Measurements from ENCODE around the gene TGOLN2.

The TGOLN2 gene

DNA sequence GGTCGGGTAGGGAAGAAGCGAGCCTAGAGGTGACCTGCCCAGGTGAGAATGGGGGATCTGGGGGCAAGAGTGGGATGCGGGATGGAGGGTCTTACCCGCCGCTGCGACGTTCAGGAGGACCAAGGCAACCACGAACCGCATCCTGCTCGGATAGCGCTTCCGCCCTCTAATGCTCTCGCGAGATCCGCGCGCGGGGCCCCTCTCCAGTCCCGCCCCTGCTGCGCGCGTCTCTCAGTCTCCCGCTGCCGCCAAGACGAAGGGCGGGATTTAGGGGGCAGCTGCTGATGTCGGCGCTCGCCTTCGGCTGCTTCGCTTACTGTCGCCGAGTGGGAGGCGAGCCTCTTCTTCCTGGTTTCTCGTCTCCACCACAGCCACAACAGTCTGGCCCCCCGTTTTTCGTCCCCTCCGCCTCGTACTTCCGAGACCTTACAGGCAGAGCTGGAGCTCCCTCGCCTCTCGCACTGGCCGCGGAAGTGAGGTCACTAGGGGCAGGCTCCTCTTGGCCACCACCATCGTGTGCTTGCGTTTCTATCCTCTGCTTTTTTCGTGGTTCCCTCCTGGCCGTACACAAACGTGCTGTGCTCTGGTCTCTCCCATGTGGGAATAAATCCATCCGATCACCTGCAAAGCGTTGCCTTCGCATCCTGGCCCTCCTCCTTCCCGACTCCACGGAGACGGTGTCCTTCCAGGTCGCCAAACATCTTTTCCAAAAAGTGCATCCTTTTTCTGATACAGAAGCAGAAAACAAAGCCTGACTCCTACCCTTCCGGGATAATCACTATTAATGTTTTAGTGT lies at the start of gene TGOLN2:
Gene TGOLN2 (minus strand): TSS at position 168 of the 796 bp plus-strand sequence. CDS start 27 bp downstream, at position 141.
- H3K4me3 ChIP-seq (ENCODE audit: low read depth, low read length), result peak within 1 kb of the TSS; percentile 87
- DNase-seq (ENCODE audit: low read depth, low spot score), result peak; percentile 91
- in situ Hi-C loops (cut with HindIII; ENCODE audit: low sequenced_read_pairs), result no loop called here
- TF ChIP-seq, protein P1, sequence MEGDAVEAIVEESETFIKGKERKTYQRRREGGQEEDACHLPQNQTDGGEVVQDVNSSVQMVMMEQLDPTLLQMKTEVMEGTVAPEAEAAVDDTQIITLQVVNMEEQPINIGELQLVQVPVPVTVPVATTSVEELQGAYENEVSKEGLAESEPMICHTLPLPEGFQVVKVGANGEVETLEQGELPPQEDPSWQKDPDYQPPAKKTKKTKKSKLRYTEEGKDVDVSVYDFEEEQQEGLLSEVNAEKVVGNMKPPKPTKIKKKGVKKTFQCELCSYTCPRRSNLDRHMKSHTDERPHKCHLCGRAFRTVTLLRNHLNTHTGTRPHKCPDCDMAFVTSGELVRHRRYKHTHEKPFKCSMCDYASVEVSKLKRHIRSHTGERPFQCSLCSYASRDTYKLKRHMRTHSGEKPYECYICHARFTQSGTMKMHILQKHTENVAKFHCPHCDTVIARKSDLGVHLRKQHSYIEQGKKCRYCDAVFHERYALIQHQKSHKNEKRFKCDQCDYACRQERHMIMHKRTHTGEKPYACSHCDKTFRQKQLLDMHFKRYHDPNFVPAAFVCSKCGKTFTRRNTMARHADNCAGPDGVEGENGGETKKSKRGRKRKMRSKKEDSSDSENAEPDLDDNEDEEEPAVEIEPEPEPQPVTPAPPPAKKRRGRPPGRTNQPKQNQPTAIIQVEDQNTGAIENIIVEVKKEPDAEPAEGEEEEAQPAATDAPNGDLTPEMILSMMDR (IDR thresholded peaks at IDR 0.05; ENCODE audit: low read depth, low read length), result no peak

DNA sequence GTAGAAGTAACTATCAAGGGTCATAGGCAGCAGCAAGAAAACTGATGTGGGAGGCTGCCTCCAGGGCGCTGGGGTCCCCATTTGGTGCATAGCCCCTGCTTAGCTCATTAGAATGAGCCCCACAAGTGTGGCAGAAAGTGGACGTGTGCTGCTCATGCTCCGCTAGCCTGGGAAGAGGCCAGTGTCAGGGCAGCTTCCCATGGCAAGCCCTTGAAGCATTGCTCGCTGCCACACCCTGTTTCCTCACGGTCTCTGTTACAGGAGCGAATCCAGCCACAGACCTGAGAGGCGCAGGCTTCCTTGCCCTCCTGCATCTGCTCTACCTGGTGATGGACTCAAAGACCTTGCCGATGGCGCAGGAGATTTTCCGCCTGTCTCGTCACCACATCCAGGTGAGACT lies 49.3 kb upstream of the TGOLN2 start:
- TF ChIP-seq, protein P1 (IDR thresholded peaks at IDR 0.05; ENCODE audit: low read depth, low read length), result no peak
- no peak for DNase-seq (ENCODE audit: low read depth, low spot score)
- H3K4me3 ChIP-seq (ENCODE audit: low read depth, low read length), result no peak overlapping the region
- in situ Hi-C loops (cut with HindIII; ENCODE audit: low sequenced_read_pairs), result no loop called here

DNA sequence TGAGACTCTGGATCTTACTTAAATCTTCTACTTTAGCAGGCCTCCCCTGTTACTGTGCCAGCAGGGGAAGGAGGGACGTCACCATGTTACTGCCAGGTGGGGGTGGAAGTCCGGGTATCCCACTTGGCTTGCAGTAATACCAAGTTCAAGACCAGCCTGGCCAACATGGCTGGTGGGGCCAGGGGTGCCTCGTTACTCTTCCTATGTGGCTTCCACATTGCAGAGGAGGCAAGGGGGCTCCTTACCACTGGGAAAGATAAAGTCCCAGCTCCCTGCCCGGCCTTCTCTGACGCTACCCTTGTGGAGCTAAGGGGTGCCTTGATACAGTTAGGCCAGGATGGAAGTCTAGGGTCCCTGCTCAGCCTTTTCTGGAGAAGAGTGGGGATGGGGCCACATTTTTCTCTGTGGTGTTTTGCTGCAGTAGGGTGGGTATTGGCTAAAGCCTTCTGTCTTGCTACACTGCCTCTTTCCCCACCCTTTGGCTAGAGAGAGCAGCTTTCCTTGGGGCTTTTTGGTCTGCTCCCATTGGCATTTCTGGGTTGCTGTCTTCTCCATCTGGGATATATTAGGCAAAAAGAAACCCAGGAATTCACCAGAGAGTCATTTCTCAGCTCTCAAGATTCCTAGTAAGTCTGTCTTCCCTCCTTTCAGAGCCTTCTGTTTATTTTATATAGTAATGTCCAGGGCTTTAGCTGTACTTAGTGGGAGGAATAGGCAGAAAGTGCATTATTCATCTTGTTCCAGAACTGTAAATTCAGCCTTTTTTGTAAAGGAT lies 48.7 kb upstream of the TGOLN2 start:
- DNase-seq (ENCODE audit: low read depth, low spot score), result no peak
- in situ Hi-C loops (cut with HindIII; ENCODE audit: low sequenced_read_pairs), result no loop called here
- TF ChIP-seq, protein P1 (IDR thresholded peaks at IDR 0.05; ENCODE audit: low read depth, low read length), result no peak
- no peak overlapping the region for H3K4me3 ChIP-seq (ENCODE audit: low read depth, low read length)

DNA sequence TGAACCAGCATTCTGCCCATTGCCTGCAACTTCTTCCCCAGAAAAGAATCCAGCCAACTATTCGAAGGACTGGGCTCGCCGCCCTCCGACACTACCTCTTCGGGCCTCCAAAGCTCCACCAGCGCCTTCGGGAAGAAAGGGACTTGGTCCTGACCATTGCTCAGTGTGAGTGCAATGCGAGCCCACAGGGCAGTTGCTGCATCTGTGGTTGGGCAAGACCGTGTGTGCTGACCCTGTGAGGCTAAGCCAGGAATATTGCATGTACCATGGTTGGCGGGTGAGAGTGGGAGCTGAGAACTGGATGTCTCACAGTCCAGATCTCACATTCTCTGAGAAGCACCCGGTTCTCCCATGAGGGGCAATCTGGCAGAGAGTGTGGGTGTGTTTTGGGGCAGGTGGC lies 43.3 kb upstream of the TGOLN2 start:
- in situ Hi-C loops (cut with HindIII; ENCODE audit: low sequenced_read_pairs), result no loop called here
- no peak overlapping the region for H3K4me3 ChIP-seq (ENCODE audit: low read depth, low read length)
- DNase-seq (ENCODE audit: low read depth, low spot score), result no peak
- TF ChIP-seq, protein P1 (IDR thresholded peaks at IDR 0.05; ENCODE audit: low read depth, low read length), result no peak

DNA sequence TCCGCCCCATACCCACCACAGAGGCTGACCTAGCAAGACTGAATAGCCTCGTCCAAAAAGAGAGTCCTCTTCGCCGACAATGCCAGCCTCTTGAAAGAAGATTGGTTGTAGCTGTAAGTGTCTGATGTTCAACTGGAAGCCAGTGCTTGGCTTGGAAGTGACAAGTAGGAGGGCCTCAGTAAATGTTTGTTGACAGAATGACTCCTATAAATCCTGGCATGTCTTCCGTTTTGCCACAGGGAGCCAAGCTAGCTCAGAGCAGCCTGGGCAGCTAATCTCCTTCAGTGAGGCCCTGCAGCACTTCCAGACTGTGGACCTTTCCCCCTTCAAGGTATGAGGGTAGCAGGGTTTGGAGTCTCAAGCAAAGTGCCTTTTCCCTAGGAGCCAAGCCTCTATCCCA lies 41.7 kb upstream of the TGOLN2 start:
- DNase-seq (ENCODE audit: low read depth, low spot score), result no peak
- in situ Hi-C loops (cut with HindIII; ENCODE audit: low sequenced_read_pairs), result no loop called here
- TF ChIP-seq, protein P1 (IDR thresholded peaks at IDR 0.05; ENCODE audit: low read depth, low read length), result no peak
- no peak overlapping the region for H3K4me3 ChIP-seq (ENCODE audit: low read depth, low read length)

DNA sequence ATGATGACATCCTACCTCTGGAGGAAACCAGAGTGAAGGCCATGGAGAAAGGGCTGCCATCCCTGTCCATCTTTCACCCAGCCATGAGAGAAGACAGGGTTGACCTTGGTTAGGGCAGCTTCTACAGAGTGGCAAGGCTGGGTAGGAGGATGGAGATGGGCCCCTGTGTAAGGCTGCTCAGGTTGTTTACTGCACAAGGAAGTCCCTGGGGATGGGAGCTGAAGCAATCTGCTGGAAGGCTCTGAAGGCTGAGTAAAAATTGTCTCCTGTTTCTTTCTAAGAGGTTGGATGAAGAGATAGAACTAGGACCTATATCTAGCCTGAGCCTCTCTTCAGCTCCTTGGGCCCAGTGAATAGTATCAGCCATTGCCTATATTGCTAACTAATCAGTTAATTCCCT lies 41.1 kb upstream of the TGOLN2 start:
- no peak overlapping the region for H3K4me3 ChIP-seq (ENCODE audit: low read depth, low read length)
- TF ChIP-seq, protein P1 (IDR thresholded peaks at IDR 0.05; ENCODE audit: low read depth, low read length), result no peak
- in situ Hi-C loops (cut with HindIII; ENCODE audit: low sequenced_read_pairs), result no loop called here
- no peak for DNase-seq (ENCODE audit: low read depth, low spot score)

Measured in astrocyte of the spinal cord (primary cell).